Tibial nerve (tissue), 4 donors: ENCODE measurements around the gene ARHGEF19. TPM values are rescaled to one million over a fixed set of nuclear protein-coding genes. Genes with fewer than 3 reads are reported as not detected.

Experiments
- DNase-seq, 2 donors: peaks; one replicate each; pipeline ENCODE4 v3.0.0-alpha.2; 2019; ENCODE audit warnings: low spot score in 2 of 2
- H3K27ac ChIP-seq, 4 donors: fragments of 200-600 bp; sonication (generic) in 3 of 4; one replicate each; pipeline ENCODE4 v1.5.1; 2017 to 2019; ENCODE audit warnings: mild to moderate bottlenecking in 1 of 4
- H3K27me3 ChIP-seq, 2 donors: fragments of 200-600 bp; sonication (generic) in 1 of 2; one replicate each; pipeline versions ENCODE4 v1.5.1 to v1.6.0; 2017 to 2019
- H3K36me3 ChIP-seq, 3 donors: fragments of 200-600 bp; sonication (generic); one replicate each; pipeline ENCODE4 v1.5.1; 2018 to 2019
- H3K4me1 ChIP-seq, 4 donors: fragments of 200-600 bp; sonication (generic) in 3 of 4; one replicate each; pipeline ENCODE4 v1.5.1; 2017 to 2019
- H3K4me3 ChIP-seq, 4 donors: fragments of 200-600 bp; sonication (generic) in 3 of 4; one replicate each; pipeline ENCODE4 v1.5.1; 2017 to 2019; ENCODE audit warnings: mild to moderate bottlenecking in 1 of 4, moderate library complexity in 1 of 4
- H3K9me3 ChIP-seq, 4 donors: fragments of 200-600 bp; sonication (generic) in 3 of 4; one replicate each; pipeline ENCODE4 v1.5.1; 2017 to 2019
- CTCF ChIP-seq, 5 experiments: fragments of 200-600 bp in 3 of 5; fragments of 450-650 bp in 2 of 5; sonication (generic) in 3 of 5; IDR thresholded peaks; one replicate each; pipeline ENCODE4 v1.5.1; 2016 to 2019; ENCODE audit warnings: antibody characterized with exemption in 5 of 5, mild to moderate bottlenecking in 3 of 5, moderate library complexity in 2 of 5
- EP300 ChIP-seq, 2 donors: sonication (generic); formaldehyde crosslinking; IDR thresholded peaks; one replicate each; pipeline ENCODE4 v1.6.1; 2017; ENCODE audit warnings: antibody characterized with exemption in 2 of 2, mild to moderate bottlenecking in 1 of 2
- POLR2A ChIP-seq, 2 donors: fragments of 450-650 bp; IDR thresholded peaks; one replicate each; pipeline ENCODE4 v1.6.1; 2017; ENCODE audit warnings: antibody characterized with exemption in 2 of 2, mild to moderate bottlenecking in 2 of 2, moderate library complexity in 2 of 2
- WGBS, 2 donors: methylation state at CpG; one replicate each; pipeline ENCODE4 v1.1.5; 2018; 5-methylcytosine and 5-hydroxymethylcytosine counted together
- total RNA-seq, 4 donors: library from RNA; depleted of rRNA; stranded (reverse); fragments of >200 nt; gene quantifications; one replicate each; pipeline ENCODE4 v1.1.0, GENCODE V29; 2016

ARHGEF19 gene
- total RNA-seq, 4 donors from 2014 or later = 7.8 to 19.3 (median 11.1) TPM

- no peak for DNase-seq
- H3K4me3 ChIP-seq = no peak overlapping the region
- H3K27me3 ChIP-seq = no peaks in the 10 kb centered on the region
- peaks cover 0 to 57% (median 4%) of the 10 kb centered on the region in 3 donors for H3K36me3 ChIP-seq
- H3K4me1 ChIP-seq = peaks cover 0 to 83% (median 37%) of the 10 kb centered on the region in 4 donors
- TF ChIP-seq EP300 (IDR thresholded peaks at IDR 0.05) = peak in 1 of 2 donors; percentile 75
- no peak for TF ChIP-seq POLR2A (IDR thresholded peaks at IDR 0.05)
- TF ChIP-seq CTCF (IDR thresholded peaks at IDR 0.05) = no peak
- 75 to 77% methylated on average over 15 of the region's 15 CpGs for WGBS, 2 donors
- H3K9me3 ChIP-seq = no peaks in the 10 kb centered on the region
- H3K27ac ChIP-seq = peak overlapping the region; percentile 62 to 90 (median 78)
Observed at GRCh38 chr1:16250524-16251251, 38.2 kb upstream of the ARHGEF19 start.

GRCh38 chr1:16249596-16250241 is 37.3 kb upstream of the ARHGEF19 start:
- H3K4me1 ChIP-seq = peaks cover 0 to 82% (median 37%) of the 10 kb centered on the region in 4 donors
- H3K36me3 ChIP-seq = peaks cover 0 to 51% (median 0%) of the 10 kb centered on the region in 3 donors
- DNase-seq = peak; percentile 55 to 78
- no peaks in the 10 kb centered on the region for H3K27me3 ChIP-seq
- peak overlapping the region; percentile 46 to 90 (median 78) for H3K27ac ChIP-seq
- no peaks in the 10 kb centered on the region for H3K9me3 ChIP-seq
- TF ChIP-seq CTCF (IDR thresholded peaks at IDR 0.05) (no peak), EP300 (IDR thresholded peaks at IDR 0.05) (peak; percentile 54 to 95)
- no peak overlapping the region for H3K4me3 ChIP-seq
- 25 to 35% methylated on average over 3 of the region's 3 CpGs for WGBS, 2 donors

GRCh38 chr1:16248603-16249516 is 36.4 kb upstream of the ARHGEF19 start:
- H3K27ac ChIP-seq = peak overlapping the region; percentile 48 to 90 (median 76)
- no peak overlapping the region for H3K4me3 ChIP-seq
- H3K4me1 ChIP-seq = peaks cover 0 to 84% (median 42%) of the 10 kb centered on the region in 4 donors
- DNase-seq = peak; percentile 79 to 86
- no peak for TF ChIP-seq POLR2A (IDR thresholded peaks at IDR 0.05)
- peak; percentile 76 to 93 for TF ChIP-seq EP300 (IDR thresholded peaks at IDR 0.05)
- no peak for TF ChIP-seq CTCF (IDR thresholded peaks at IDR 0.05)
- no peaks in the 10 kb centered on the region for H3K9me3 ChIP-seq
- 25 to 31% methylated on average over 7 of the region's 7 CpGs for WGBS, 2 donors
- H3K36me3 ChIP-seq = peaks cover 0 to 44% (median 0%) of the 10 kb centered on the region in 3 donors
- H3K27me3 ChIP-seq = no peaks in the 10 kb centered on the region

- TF ChIP-seq POLR2A (IDR thresholded peaks at IDR 0.05) (no peak), EP300 (IDR thresholded peaks at IDR 0.05) (no peak), CTCF (IDR thresholded peaks at IDR 0.05) (no peak)
- no peaks in the 10 kb centered on the region for H3K9me3 ChIP-seq
- no peak overlapping the region for H3K4me3 ChIP-seq
- no peak for DNase-seq
- peak overlapping the region; percentile 4 to 90 (median 65) for H3K27ac ChIP-seq
- peaks cover 0 to 38% (median 0%) of the 10 kb centered on the region in 3 donors for H3K36me3 ChIP-seq
- H3K4me1 ChIP-seq = peaks cover 0 to 80% (median 43%) of the 10 kb centered on the region in 4 donors
- H3K27me3 ChIP-seq = no peaks in the 10 kb centered on the region
- 84 to 86% methylated on average over 8 of the region's 8 CpGs for WGBS, 2 donors
Observed at GRCh38 chr1:16248007-16248436, 35.6 kb upstream of the ARHGEF19 start.
